HFFc6 (cell line): ENCODE measurements around the gene COL6A6. TPM values are rescaled to one million over a fixed set of nuclear protein-coding genes. Genes with fewer than 3 reads are reported as not detected.

Experiments used
- DNase-seq: peaks from one replicate; pipeline ENCODE4 v3.0.0-alpha.2; 2018
- H3K27ac Mint-ChIP-seq: 2 replicates; pipeline ENCODE4 v1.8.0; 2020; ENCODE audit warnings: mild to moderate bottlenecking, mixed read lengths
- H3K27me3 Mint-ChIP-seq: 2 replicates; pipeline ENCODE4 v1.8.0; 2021; ENCODE audit warnings: mild to moderate bottlenecking, moderate library complexity, mixed read lengths; ENCODE audit not compliant: insufficient read depth
- H3K36me3 Mint-ChIP-seq: 2 replicates; pipeline ENCODE4 v1.8.0; 2021; ENCODE audit warnings: low read depth, mixed read lengths
- H3K4me1 Mint-ChIP-seq: 2 replicates; pipeline ENCODE4 v1.8.0; 2020; ENCODE audit warnings: low read depth, mixed read lengths
- H3K4me3 Mint-ChIP-seq: 2 replicates; pipeline ENCODE4 v1.8.0; 2020; ENCODE audit warnings: mild to moderate bottlenecking, moderate library complexity, mixed read lengths
- H3K9me3 Mint-ChIP-seq: 2 replicates; pipeline ENCODE4 v1.8.0; 2020; ENCODE audit warnings: mild to moderate bottlenecking, mixed read lengths
- total RNA-seq, 6 experiments: library from RNA; stranded (reverse); fragmentation: NEBNext Ultra II Directional; extraction: Animal tissue kit (Norgen Biotek cat#: 25700); gene quantifications; 2 replicates in 1 of 6; 3 replicates in 5 of 6; pipeline ENCODE4 v1.2.3, GENCODE V29; 2021
- TF ChIP-seq, protein P1 (sequence below): fragments of 200-600 bp; sonication (generic); IDR thresholded peaks from 2 replicates; pipeline ENCODE4 v1.5.0; 2021; ENCODE audit warnings: antibody characterized with exemption, mild to moderate bottlenecking

Gene COL6A6
- total RNA-seq, 6 experiments from 2014 or later = 0.02 to 0.16 TPM; not detected in 4

DNA sequence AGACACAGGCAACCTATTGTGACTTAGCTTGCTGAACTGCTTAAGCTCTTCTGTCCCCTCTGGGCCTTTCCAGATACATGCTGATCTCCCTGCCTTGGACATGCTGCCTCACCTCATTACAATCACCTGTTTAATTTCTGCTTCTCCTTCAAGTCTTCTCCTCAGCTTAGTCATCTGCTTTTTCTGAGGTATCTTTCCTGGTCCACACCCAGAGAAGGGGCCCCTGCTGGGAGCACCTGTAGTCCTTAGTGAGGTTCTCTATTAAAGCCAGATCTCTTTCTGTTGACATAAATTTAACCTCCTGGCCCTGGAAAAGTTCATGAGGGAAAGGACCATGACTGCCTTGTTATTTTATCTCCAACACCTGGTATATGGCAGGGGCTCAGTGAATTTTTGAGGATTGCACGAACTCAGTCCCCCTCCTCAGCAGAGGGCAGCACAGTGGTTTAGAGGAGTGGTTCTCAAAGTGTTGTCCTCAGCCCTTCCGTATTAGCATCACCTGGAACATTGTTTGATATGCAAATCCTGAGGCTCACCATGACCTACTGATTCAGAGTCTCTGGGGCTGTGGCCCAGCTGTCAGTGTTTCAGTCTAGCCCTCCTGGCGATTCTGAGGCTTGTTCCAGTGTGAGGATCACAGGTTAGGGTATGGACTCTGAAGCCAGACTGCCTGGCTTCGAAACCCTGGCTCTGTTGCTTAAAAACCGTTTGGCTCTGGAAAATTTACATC is 12.7 kb downstream of the COL6A6 start:
- Mint-ChIP-seq H3K4me1 (no peaks in the 10 kb centered on the region), H3K9me3 (peaks cover 24% of the 10 kb centered on the region), H3K4me3 (no peak overlapping the region), H3K27me3 (peaks cover 1% of the 10 kb centered on the region; the same call in 1 of the 2 replicates), H3K36me3 (no peaks in the 10 kb centered on the region), H3K27ac (no peak overlapping the region)
- no peak for DNase-seq
- TF ChIP-seq, protein P1, sequence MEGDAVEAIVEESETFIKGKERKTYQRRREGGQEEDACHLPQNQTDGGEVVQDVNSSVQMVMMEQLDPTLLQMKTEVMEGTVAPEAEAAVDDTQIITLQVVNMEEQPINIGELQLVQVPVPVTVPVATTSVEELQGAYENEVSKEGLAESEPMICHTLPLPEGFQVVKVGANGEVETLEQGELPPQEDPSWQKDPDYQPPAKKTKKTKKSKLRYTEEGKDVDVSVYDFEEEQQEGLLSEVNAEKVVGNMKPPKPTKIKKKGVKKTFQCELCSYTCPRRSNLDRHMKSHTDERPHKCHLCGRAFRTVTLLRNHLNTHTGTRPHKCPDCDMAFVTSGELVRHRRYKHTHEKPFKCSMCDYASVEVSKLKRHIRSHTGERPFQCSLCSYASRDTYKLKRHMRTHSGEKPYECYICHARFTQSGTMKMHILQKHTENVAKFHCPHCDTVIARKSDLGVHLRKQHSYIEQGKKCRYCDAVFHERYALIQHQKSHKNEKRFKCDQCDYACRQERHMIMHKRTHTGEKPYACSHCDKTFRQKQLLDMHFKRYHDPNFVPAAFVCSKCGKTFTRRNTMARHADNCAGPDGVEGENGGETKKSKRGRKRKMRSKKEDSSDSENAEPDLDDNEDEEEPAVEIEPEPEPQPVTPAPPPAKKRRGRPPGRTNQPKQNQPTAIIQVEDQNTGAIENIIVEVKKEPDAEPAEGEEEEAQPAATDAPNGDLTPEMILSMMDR = no peak

- no peak for DNase-seq
- peaks cover 11% of the 10 kb centered on the region for H3K9me3 Mint-ChIP-seq
- peaks cover 1% of the 10 kb centered on the region; the same call in 1 of the 2 replicates for H3K27me3 Mint-ChIP-seq
- H3K27ac Mint-ChIP-seq = no peak overlapping the region
- H3K36me3 Mint-ChIP-seq = no peaks in the 10 kb centered on the region
- H3K4me1 Mint-ChIP-seq = no peaks in the 10 kb centered on the region
- TF ChIP-seq, protein P1 = no peak
- no peak overlapping the region for H3K4me3 Mint-ChIP-seq
These were observed 16.3 kb downstream of the COL6A6 start for GRCh38 chr3:130533247-130533646.

DNA sequence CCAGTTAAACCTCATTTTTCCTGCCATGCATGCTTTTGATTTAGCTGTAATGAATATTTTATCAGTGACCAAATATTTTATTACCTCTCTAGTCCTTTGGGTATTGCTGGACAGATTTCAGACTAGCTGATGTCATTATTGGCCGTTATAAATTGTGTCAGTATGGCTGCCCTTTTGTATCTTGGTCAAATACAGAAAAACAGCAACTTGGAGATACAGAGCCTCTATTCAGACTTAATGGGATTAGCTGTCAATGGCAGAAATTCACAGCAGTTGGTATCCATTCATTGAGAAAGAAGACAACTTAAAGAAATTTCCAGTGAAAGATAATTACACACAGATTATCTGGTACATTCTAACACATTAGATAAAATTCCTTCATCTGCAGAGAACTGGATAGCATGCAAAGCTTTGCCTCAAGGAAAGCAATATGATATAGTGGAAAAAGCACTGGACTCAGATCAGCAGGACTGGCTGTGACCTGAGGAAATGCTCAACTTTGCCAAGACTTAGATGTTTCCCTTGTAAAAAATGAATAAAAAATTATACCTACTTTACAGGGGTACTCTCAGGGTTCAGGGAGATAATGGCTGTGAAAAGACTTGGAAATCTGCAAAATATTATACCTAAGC is 20.8 kb downstream of the COL6A6 start:
- DNase-seq = no peak
- Mint-ChIP-seq H3K27me3 (no peaks in the 10 kb centered on the region), H3K27ac (no peak overlapping the region), H3K36me3 (no peaks in the 10 kb centered on the region), H3K9me3 (peaks cover 6% of the 10 kb centered on the region), H3K4me1 (no peaks in the 10 kb centered on the region), H3K4me3 (no peak overlapping the region)
- TF ChIP-seq, protein P1 = no peak

- H3K9me3 Mint-ChIP-seq = peaks cover 5% of the 10 kb centered on the region
- no peaks in the 10 kb centered on the region for H3K36me3 Mint-ChIP-seq
- no peaks in the 10 kb centered on the region for H3K27me3 Mint-ChIP-seq
- TF ChIP-seq, protein P1 = peak; percentile 70
- no peak overlapping the region for H3K27ac Mint-ChIP-seq
- no peak for DNase-seq
- H3K4me3 Mint-ChIP-seq = no peak overlapping the region
- H3K4me1 Mint-ChIP-seq = no peaks in the 10 kb centered on the region
These were observed 22.0 kb downstream of the COL6A6 start for GRCh38 chr3:130539005-130539404.

GRCh38 chr3:130543322-130543721 is 26.3 kb downstream of the COL6A6 start:
- Mint-ChIP-seq H3K4me1 (no peaks in the 10 kb centered on the region), H3K36me3 (no peaks in the 10 kb centered on the region), H3K27me3 (no peaks in the 10 kb centered on the region), H3K4me3 (no peak overlapping the region), H3K9me3 (peaks cover 36% of the 10 kb centered on the region), H3K27ac (no peak overlapping the region)
- DNase-seq = no peak
- TF ChIP-seq, protein P1 = no peak
